Kidney epithelial cell (primary cell): Measurements from ENCODE around the gene KCNT2. TPM values are rescaled to one million over a fixed set of nuclear protein-coding genes. Genes with fewer than 3 reads are reported as not detected.

ENCODE experiments used
- DNase-seq: peaks from one replicate; pipeline ENCODE4 v3.0.0-alpha.2; 2010; ENCODE audit warnings: low read depth
- H3K27me3 ChIP-seq: 2 replicates; pipeline ENCODE4 v1.6.0; 2011; ENCODE audit warnings: low read length; ENCODE audit not compliant: control insufficient read depth, insufficient read depth
- H3K36me3 ChIP-seq: 2 replicates; pipeline ENCODE4 v1.5.1; 2011; ENCODE audit warnings: low read length; ENCODE audit not compliant: control insufficient read depth, insufficient read depth
- H3K4me3 ChIP-seq: 2 replicates; pipeline ENCODE4 v1.5.1; 2011; ENCODE audit warnings: low read depth, mild to moderate bottlenecking, control low read depth, low read length
- total RNA-seq: library from RNA; depleted of rRNA; stranded (reverse); fragments of >200 nt; gene quantifications from 2 replicates; pipeline ENCODE4 v1.2.3, GENCODE V29; 2015
- TF ChIP-seq, protein P1 (sequence below): IDR thresholded peaks from 2 replicates; pipeline ENCODE4 v1.5.1; 2011; ENCODE audit warnings: mild to moderate bottlenecking, moderate library complexity, low read length, control low read depth, inconsistent platforms; ENCODE audit not compliant: insufficient read depth, poor library complexity, severe bottlenecking

The KCNT2 gene
- total RNA-seq, 1 donor from 2014 or later, result 1.8 TPM

- TF ChIP-seq, protein P1, sequence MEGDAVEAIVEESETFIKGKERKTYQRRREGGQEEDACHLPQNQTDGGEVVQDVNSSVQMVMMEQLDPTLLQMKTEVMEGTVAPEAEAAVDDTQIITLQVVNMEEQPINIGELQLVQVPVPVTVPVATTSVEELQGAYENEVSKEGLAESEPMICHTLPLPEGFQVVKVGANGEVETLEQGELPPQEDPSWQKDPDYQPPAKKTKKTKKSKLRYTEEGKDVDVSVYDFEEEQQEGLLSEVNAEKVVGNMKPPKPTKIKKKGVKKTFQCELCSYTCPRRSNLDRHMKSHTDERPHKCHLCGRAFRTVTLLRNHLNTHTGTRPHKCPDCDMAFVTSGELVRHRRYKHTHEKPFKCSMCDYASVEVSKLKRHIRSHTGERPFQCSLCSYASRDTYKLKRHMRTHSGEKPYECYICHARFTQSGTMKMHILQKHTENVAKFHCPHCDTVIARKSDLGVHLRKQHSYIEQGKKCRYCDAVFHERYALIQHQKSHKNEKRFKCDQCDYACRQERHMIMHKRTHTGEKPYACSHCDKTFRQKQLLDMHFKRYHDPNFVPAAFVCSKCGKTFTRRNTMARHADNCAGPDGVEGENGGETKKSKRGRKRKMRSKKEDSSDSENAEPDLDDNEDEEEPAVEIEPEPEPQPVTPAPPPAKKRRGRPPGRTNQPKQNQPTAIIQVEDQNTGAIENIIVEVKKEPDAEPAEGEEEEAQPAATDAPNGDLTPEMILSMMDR, result no peak
- Histone ChIP-seq H3K36me3 (no peaks in the 10 kb centered on the region), H3K27me3 (no peaks in the 10 kb centered on the region), H3K4me3 (no peak overlapping the region)
- no peak for DNase-seq
Measured at GRCh38 chr1:196393742-196394141, 214.5 kb downstream of the KCNT2 start.

GRCh38 chr1:196393282-196393681 is 215.0 kb downstream of the KCNT2 start:
- no peak for DNase-seq

DNA sequence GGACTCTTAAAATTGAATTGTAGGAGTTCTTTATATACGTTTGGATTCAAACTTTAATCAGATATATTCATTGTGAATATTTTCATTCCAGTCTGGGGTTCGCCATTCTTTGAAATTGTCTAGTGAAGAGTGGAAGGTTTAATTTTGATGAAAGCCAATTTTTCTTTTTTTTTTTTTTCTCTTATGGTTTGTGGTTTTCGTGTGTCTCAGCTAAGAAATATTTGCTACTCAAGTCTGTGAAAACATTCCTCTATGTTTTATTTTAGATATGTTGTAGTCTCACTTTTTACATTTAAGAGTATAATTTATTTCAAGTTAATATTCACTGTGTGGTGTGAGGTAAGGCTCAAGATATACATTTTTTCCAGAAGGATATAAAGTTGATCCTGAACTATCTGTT is 220.5 kb downstream of the KCNT2 start:
- Histone ChIP-seq H3K36me3 (no peaks in the 10 kb centered on the region), H3K27me3 (no peaks in the 10 kb centered on the region), H3K4me3 (no peak overlapping the region)
- TF ChIP-seq, protein P1, result no peak
- DNase-seq, result no peak

More at GRCh38 chr1:196393282-196393681, 215.0 kb downstream of the KCNT2 start:
- Histone ChIP-seq H3K27me3 (no peaks in the 10 kb centered on the region), H3K36me3 (no peaks in the 10 kb centered on the region), H3K4me3 (no peak overlapping the region)
- TF ChIP-seq, protein P1, result no peak

DNA sequence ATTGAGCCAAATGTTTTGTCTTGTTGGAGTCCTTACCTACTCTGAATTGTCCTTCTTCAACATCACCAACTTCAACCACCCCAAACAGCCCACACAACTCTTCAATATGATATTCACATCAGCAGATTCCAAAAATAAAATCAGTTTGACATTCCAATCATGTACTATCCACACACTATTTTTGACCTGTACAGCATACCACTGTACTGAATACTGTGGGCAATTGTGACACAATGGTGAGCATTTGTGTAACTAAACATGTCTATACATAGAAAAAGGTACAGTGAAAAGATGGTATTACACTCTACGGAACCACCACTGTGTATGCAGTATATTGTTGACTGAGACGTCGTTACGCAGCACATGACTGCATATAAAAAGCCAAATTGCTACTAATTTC is 223.1 kb downstream of the KCNT2 start:
- no peak for DNase-seq
- Histone ChIP-seq H3K4me3 (no peak overlapping the region), H3K27me3 (no peaks in the 10 kb centered on the region), H3K36me3 (no peaks in the 10 kb centered on the region)
- TF ChIP-seq, protein P1, result no peak

- TF ChIP-seq, protein P1, result no peak
- H3K27me3 ChIP-seq, result no peaks in the 10 kb centered on the region
- DNase-seq, result no peak
- H3K4me3 ChIP-seq, result no peak overlapping the region
- H3K36me3 ChIP-seq, result no peaks in the 10 kb centered on the region
Measured at GRCh38 chr1:196382383-196382782, 225.9 kb downstream of the KCNT2 start.

GRCh38 chr1:196381544-196381943 is 226.7 kb downstream of the KCNT2 start:
- DNase-seq, result no peak
- TF ChIP-seq, protein P1, result no peak

More at GRCh38 chr1:196381544-196381943, 226.7 kb downstream of the KCNT2 start:
- H3K36me3 ChIP-seq, result no peaks in the 10 kb centered on the region
- H3K27me3 ChIP-seq, result no peaks in the 10 kb centered on the region
- H3K4me3 ChIP-seq, result no peak overlapping the region
